Measurements from ENCODE around the gene ZDHHC14.

ZDHHC14 gene

DNA sequence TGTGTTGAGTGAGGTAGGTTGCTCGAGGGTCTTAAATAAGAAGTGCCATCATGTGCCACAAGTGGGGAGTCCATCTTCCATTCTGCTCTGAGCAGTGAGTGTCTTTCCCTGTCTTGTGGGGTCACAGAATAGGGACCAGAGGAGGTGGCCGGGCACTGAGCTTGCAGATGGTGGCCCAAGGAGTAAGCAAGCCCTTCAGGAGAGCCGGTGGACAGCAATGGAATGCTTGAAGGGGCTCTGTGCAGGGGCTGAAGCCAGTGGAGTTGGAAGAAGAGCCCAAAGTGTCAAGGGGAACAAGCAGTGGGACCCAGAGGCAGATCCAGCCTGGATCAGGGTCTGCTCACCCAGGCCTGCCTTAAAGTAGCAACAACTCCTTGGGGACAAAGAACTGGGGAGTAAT is 228.6 kb downstream of the ZDHHC14 start:
- Histone ChIP-seq H3K36me3 (replicated peaks; ENCODE audit: insufficient read depth, low read length) (no peaks in the 10 kb centered on the region), H3K4me3 (ENCODE audit: low read length) (no peak overlapping the region), H3K27ac (ENCODE audit: low read length) (no peak overlapping the region), H3K9me2 (replicated peaks; ENCODE audit: insufficient read depth, low read length) (no peaks in the 10 kb centered on the region), H3K27me3 (replicated peaks; ENCODE audit: insufficient read depth, low read length) (no peaks in the 10 kb centered on the region), H3F3A (ENCODE audit: insufficient read depth, low read length) (no peaks in the 10 kb centered on the region), H3K9me3 (replicated peaks; ENCODE audit: insufficient read depth, low read length) (no peaks in the 10 kb centered on the region), H3K9ac (ENCODE audit: low read length) (no peak overlapping the region), H3K4me1 (ENCODE audit: low read length) (0 out of 2 replicates have a peak, but pooled peaks cover 3% of the 10 kb centered on the region), H2AFZ (ENCODE audit: low read length) (no peak overlapping the region), H3K79me2 (ENCODE audit: low read length) (no peaks in the 10 kb centered on the region), H3K4me2 (ENCODE audit: low read depth, low read length) (no peak overlapping the region), H4K20me1 (ENCODE audit: insufficient read depth, low read length) (no peaks in the 10 kb centered on the region)
- TF ChIP-seq, protein P1, sequence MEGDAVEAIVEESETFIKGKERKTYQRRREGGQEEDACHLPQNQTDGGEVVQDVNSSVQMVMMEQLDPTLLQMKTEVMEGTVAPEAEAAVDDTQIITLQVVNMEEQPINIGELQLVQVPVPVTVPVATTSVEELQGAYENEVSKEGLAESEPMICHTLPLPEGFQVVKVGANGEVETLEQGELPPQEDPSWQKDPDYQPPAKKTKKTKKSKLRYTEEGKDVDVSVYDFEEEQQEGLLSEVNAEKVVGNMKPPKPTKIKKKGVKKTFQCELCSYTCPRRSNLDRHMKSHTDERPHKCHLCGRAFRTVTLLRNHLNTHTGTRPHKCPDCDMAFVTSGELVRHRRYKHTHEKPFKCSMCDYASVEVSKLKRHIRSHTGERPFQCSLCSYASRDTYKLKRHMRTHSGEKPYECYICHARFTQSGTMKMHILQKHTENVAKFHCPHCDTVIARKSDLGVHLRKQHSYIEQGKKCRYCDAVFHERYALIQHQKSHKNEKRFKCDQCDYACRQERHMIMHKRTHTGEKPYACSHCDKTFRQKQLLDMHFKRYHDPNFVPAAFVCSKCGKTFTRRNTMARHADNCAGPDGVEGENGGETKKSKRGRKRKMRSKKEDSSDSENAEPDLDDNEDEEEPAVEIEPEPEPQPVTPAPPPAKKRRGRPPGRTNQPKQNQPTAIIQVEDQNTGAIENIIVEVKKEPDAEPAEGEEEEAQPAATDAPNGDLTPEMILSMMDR (IDR thresholded peaks at IDR 0.05; ENCODE audit: low read length): no peak
- no peak for TF ChIP-seq EZH2phosphoT487 (IDR thresholded peaks at IDR 0.05; ENCODE audit: low read length)
- no peak for TF ChIP-seq EZH2 (optimal IDR thresholded peaks at IDR 0.05; ENCODE audit: low read depth, low read length)
- DNase-seq: no peak

DNA sequence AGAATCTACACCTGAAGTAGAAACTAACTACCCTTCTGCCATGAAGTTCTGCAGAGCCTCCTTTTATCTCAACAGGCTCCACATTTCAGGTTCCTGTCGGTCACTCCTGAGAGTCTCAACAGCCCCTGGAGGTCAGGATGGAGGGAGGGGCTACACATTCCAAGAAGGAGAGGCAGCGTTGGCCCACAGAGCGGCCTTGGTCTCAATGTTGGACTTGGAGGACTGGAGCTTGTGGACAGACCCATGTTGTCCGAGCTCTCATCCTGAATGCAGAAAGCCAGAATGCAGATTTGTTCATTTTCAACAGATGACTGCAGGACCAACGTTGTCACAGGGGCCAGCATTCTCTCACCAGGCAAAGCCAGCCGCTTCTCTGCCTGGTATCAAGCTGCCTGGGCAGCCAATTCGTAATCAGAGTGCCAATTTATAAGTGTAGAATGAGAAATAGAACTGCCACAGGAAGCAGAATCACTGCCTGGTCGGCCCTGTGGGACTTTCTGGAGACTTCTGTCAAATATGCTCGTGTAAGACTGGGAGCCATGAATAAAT is 229.5 kb downstream of the ZDHHC14 start:
- TF ChIP-seq, protein P1 (IDR thresholded peaks at IDR 0.05; ENCODE audit: low read length): no peak
- TF ChIP-seq EZH2 (optimal IDR thresholded peaks at IDR 0.05; ENCODE audit: low read depth, low read length): no peak
- no peak for TF ChIP-seq EZH2phosphoT487 (IDR thresholded peaks at IDR 0.05; ENCODE audit: low read length)
- Histone ChIP-seq H3K27me3 (replicated peaks; ENCODE audit: insufficient read depth, low read length) (no peaks in the 10 kb centered on the region), H3K4me2 (ENCODE audit: low read depth, low read length) (no peak overlapping the region), H3F3A (ENCODE audit: insufficient read depth, low read length) (no peaks in the 10 kb centered on the region), H3K79me2 (ENCODE audit: low read length) (no peaks in the 10 kb centered on the region), H3K9me2 (replicated peaks; ENCODE audit: insufficient read depth, low read length) (no peaks in the 10 kb centered on the region), H3K27ac (ENCODE audit: low read length) (no peak overlapping the region), H2AFZ (ENCODE audit: low read length) (no peak overlapping the region), H3K4me1 (ENCODE audit: low read length) (0 out of 2 replicates have a peak, but pooled peaks cover 3% of the 10 kb centered on the region), H3K9me3 (replicated peaks; ENCODE audit: insufficient read depth, low read length) (no peaks in the 10 kb centered on the region), H4K20me1 (ENCODE audit: insufficient read depth, low read length) (no peaks in the 10 kb centered on the region), H3K9ac (ENCODE audit: low read length) (no peak overlapping the region), H3K4me3 (ENCODE audit: low read length) (no peak overlapping the region), H3K36me3 (replicated peaks; ENCODE audit: insufficient read depth, low read length) (no peaks in the 10 kb centered on the region)
- no peak for DNase-seq

DNA sequence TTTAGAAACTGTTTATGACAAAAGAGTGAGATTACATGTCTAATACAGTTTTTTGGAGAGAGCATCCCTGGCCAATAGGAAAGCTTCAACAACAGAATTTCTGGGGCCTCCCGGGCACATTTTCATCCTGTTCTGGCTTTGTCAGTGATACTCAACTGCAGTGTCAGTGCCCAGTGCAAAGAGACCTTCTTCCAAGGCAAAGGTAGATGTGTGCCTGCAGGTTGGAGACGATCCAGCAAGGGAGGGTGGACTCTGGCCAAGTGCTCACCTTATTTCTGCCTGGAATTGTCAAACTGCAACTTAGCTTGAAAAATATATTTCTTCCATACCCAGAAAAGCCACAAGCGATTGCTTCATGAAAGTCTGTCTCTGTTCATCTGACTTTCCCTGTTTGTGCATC is 230.4 kb downstream of the ZDHHC14 start:
- H3K36me3 ChIP-seq (replicated peaks; ENCODE audit: insufficient read depth, low read length): no peaks in the 10 kb centered on the region
- H3K27ac ChIP-seq (ENCODE audit: low read length): no peak overlapping the region
- no peaks in the 10 kb centered on the region for H3K27me3 ChIP-seq (replicated peaks; ENCODE audit: insufficient read depth, low read length)
- H3K4me3 ChIP-seq (ENCODE audit: low read length): no peak overlapping the region
- no peaks in the 10 kb centered on the region for H3K79me2 ChIP-seq (ENCODE audit: low read length)
- no peak overlapping the region for H2AFZ ChIP-seq (ENCODE audit: low read length)
- H3K9ac ChIP-seq (ENCODE audit: low read length): no peak overlapping the region
- no peak for DNase-seq
- no peaks in the 10 kb centered on the region for H3K9me2 ChIP-seq (replicated peaks; ENCODE audit: insufficient read depth, low read length)
- no peaks in the 10 kb centered on the region for H3F3A ChIP-seq (ENCODE audit: insufficient read depth, low read length)
- no peak overlapping the region for H3K4me2 ChIP-seq (ENCODE audit: low read depth, low read length)
- 0 out of 2 replicates have a peak, but pooled peaks cover 3% of the 10 kb centered on the region for H3K4me1 ChIP-seq (ENCODE audit: low read length)
- TF ChIP-seq EZH2 (optimal IDR thresholded peaks at IDR 0.05; ENCODE audit: low read depth, low read length): no peak
- TF ChIP-seq EZH2phosphoT487 (IDR thresholded peaks at IDR 0.05; ENCODE audit: low read length): no peak
- TF ChIP-seq, protein P1 (IDR thresholded peaks at IDR 0.05; ENCODE audit: low read length): no peak
- no peaks in the 10 kb centered on the region for H3K9me3 ChIP-seq (replicated peaks; ENCODE audit: insufficient read depth, low read length)
- no peaks in the 10 kb centered on the region for H4K20me1 ChIP-seq (ENCODE audit: insufficient read depth, low read length)
